ENCODE measurements around the gene TLL1. TPM values are rescaled to one million over a fixed set of nuclear protein-coding genes. Genes with fewer than 3 reads are reported as not detected.

The TLL1 gene
- total RNA-seq, 2 experiments from 2014 or later = not detected

DNA sequence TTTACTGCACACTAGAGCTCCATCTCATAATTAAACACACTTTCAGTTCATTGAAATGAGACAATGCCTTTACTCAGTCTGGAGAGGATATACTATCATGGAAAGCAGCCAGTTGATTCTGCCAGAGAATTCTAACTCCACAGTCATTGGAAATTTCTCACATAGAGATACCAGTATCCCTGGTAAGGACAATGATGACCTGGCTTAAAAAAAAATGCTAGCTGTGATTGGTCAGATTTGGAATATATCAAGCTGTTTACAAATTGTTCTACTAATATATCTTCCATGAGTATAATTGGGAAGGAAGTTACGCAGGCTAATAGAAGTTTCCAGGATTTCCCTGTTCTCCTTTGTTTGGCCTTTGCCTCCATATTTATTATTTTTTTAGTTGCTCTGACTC lies 34.5 kb upstream of the TLL1 start:
- H3K27me3 Mint-ChIP-seq = no peaks in the 10 kb centered on the region
- intact Hi-C loops (cut with micrococcal nuclease) = no loop called here
- ATAC-seq (no peak), DNase-seq (no peak)
- H3K36me3 Mint-ChIP-seq (ENCODE audit: low read depth) = no peaks in the 10 kb centered on the region
- ChIA-PET CTCF (no interaction called here), POLR2A (no interaction called here)
- TF ChIP-seq, protein P1, sequence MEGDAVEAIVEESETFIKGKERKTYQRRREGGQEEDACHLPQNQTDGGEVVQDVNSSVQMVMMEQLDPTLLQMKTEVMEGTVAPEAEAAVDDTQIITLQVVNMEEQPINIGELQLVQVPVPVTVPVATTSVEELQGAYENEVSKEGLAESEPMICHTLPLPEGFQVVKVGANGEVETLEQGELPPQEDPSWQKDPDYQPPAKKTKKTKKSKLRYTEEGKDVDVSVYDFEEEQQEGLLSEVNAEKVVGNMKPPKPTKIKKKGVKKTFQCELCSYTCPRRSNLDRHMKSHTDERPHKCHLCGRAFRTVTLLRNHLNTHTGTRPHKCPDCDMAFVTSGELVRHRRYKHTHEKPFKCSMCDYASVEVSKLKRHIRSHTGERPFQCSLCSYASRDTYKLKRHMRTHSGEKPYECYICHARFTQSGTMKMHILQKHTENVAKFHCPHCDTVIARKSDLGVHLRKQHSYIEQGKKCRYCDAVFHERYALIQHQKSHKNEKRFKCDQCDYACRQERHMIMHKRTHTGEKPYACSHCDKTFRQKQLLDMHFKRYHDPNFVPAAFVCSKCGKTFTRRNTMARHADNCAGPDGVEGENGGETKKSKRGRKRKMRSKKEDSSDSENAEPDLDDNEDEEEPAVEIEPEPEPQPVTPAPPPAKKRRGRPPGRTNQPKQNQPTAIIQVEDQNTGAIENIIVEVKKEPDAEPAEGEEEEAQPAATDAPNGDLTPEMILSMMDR (IDR thresholded peaks at IDR 0.05) = no peak
- H3K4me3 Mint-ChIP-seq = no peak overlapping the region
- H3K4me1 Mint-ChIP-seq (ENCODE audit: low read depth) = no peaks in the 10 kb centered on the region
- no peaks in the 10 kb centered on the region for H3K9me3 Mint-ChIP-seq
- no peak overlapping the region for H3K27ac Mint-ChIP-seq

DNA sequence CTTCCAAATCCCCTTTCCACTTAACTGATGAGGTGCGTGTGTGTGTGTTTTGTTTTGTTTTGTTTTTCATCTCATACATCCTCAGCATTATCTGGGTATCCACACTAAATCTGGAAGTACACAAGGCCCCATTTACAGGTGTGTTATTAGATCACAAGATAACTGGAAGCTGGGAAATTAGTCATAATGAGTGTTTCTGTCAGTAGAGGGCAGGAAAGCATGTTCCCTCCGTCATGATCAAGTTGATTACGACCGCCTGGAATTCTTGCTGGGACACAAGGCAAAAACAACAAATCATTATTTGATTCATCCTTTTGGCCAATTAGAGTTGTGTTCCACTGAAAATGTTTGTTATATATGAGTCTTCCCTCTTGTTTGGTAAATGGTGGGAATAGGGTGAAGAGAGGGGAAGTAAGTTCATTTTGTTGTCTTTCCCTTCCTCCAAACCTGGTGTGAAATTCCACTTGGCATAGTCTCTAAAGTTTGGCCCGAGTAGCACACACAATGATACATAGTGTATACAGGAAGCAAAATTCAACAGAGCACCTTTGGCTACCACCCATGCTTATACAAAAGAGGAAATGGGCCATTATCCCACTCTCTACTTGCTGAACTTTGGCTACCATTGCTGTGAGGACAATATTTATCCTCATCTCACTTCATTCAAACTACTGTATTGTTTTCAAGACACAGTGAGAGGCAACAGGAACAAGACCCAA lies 33.3 kb upstream of the TLL1 start:
- DNase-seq = no peak
- Mint-ChIP-seq H3K27me3 (no peaks in the 10 kb centered on the region), H3K27ac (no peak overlapping the region), H3K36me3 (ENCODE audit: low read depth) (no peaks in the 10 kb centered on the region), H3K4me1 (ENCODE audit: low read depth) (no peaks in the 10 kb centered on the region), H3K9me3 (no peaks in the 10 kb centered on the region), H3K4me3 (no peak overlapping the region)
- TF ChIP-seq, protein P1 (IDR thresholded peaks at IDR 0.05) = no peak
- intact Hi-C loops (cut with micrococcal nuclease) = no loop called here
- ChIA-PET CTCF (no interaction called here), POLR2A (no interaction called here)
- no peak for ATAC-seq

DNA sequence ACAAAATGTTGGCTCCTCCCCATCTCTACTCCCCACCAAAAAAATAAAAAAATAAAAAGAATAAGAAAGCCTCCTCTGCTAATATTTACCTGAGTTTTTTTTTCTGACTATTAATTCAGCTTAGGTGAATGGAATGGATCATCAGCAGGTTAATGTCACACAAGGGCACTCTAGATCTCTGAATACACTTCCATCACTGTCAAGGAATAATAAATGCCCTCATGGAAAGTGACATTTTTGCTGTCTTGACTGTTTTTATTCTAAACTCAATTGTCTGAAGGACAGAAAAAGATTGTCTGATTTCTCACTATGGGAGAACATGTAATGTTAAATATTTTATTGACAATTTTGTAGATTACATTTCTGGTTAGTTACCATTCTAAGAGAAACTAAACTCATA lies 30.4 kb upstream of the TLL1 start:
- intact Hi-C loops (cut with micrococcal nuclease) = no loop called here
- DNase-seq = no peak
- ATAC-seq = no peak
- Mint-ChIP-seq H3K4me1 (ENCODE audit: low read depth) (no peaks in the 10 kb centered on the region), H3K36me3 (ENCODE audit: low read depth) (no peaks in the 10 kb centered on the region), H3K9me3 (no peaks in the 10 kb centered on the region), H3K4me3 (no peak overlapping the region), H3K27me3 (no peaks in the 10 kb centered on the region), H3K27ac (no peak overlapping the region)
- POLR2A ChIA-PET = no interaction called here
- CTCF ChIA-PET = no interaction called here
- TF ChIP-seq, protein P1 (IDR thresholded peaks at IDR 0.05) = no peak

DNA sequence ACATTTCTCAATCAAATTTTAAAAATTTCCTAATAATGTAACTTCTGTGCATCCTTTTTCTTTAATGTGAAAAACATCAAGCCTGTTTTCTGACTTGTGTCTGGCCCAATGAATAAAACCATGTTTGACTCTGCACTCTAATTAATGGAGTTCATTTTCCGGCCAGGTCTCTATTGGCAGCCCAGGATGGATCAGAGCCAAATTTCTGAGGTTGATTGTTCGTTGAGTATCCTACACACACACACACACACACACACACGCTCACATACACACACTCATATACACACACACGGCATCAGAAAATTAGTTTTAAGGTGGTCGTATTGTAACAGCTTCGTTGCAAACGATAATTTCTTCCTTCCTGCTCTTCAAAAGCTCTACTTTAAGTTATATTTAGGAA lies 28.9 kb upstream of the TLL1 start:
- no peak for DNase-seq
- ATAC-seq = no peak
- Mint-ChIP-seq H3K27me3 (no peaks in the 10 kb centered on the region), H3K27ac (no peak overlapping the region), H3K4me3 (no peak overlapping the region), H3K36me3 (ENCODE audit: low read depth) (no peaks in the 10 kb centered on the region), H3K4me1 (ENCODE audit: low read depth) (no peaks in the 10 kb centered on the region), H3K9me3 (no peaks in the 10 kb centered on the region)
- POLR2A ChIA-PET = no interaction called here
- TF ChIP-seq, protein P1 (IDR thresholded peaks at IDR 0.05) = no peak
- CTCF ChIA-PET = no interaction called here
- intact Hi-C loops (cut with micrococcal nuclease) = no loop called here

DNA sequence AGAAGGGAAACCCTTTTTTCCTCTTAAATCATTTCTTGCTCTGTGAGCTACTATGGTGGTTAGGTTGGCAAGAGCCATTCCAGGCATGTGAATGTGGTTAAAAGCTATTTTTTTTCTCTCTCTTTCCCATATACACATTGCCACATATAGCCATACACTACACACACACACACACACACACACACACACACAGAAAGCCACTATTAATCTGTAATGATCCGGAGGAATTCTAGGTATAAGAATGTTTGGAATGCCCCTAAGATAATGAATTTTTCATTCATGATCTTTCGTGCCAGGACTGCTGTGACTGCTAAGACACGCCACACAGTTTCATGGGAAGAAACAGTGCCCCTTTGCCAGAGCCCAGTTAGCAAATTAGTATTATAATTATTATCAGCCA lies 21.8 kb upstream of the TLL1 start:
- Mint-ChIP-seq H3K36me3 (ENCODE audit: low read depth) (no peaks in the 10 kb centered on the region), H3K9me3 (no peaks in the 10 kb centered on the region), H3K27ac (no peak overlapping the region), H3K4me1 (ENCODE audit: low read depth) (no peaks in the 10 kb centered on the region), H3K4me3 (no peak overlapping the region), H3K27me3 (no peaks in the 10 kb centered on the region)
- CTCF ChIA-PET = no interaction called here
- POLR2A ChIA-PET = no interaction called here
- TF ChIP-seq, protein P1 (IDR thresholded peaks at IDR 0.05) = no peak
- intact Hi-C loops (cut with micrococcal nuclease) = no loop called here
- no peak for ATAC-seq
- DNase-seq = no peak
